NCI-H526 (cell line): Measurements from ENCODE around the gene TAF11L7.
"Not testable (repeated sequence)": the region's sequence is repeated elsewhere in the genome, so short reads cannot be mapped to it uniquely, and the experiment has no call there.

Experiments used
- DNase-seq, 2 experiments: peaks; one replicate each; lab custom pipeline; 2025; lab: John Stamatoyannopoulos, UW

The TAF11L7 gene

DNA sequence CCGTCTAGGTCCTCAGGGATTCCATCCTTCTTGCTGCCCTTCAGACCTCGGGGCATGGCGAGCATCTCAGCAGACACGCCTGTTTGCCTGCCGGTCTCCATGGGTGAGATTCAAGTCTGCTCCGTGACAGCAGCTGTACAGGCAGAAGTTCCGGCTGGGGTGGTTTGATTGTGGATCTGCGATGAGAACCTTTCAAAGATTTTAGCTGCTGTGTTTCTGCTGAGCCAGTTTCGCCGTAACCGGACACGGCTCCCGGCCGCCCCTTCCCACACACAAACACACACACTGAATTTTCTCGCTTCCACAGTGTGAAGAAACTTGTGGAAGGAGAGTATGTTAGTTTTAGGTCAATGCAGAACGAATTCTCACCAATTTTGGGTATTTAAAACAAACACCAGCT, at the start of gene TAF11L7:
Gene TAF11L7 (minus strand): TSS at position 101 of the 400 bp plus-strand sequence.
- not testable (repeated sequence) for DNase-seq

DNA sequence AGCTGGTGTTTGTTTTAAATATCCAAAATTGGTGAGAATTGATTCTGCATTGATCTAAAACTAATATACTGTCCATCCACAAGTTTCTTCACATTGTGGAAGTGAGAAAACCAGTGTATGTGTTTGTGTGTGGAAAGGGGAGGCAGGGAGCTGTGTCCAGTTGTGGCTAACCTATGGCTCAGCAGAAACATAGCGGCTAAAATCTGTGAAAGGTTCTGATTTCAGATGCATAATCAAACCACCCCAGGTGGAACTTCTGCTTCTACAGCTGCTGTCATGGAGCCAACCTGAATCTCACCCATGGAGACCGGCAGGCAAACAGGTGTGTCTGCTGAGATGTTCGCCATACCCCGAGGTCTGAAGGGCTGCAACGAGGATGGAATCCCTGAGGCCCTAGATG, 48.6 kb upstream of the TAF11L7 start, which contains the start of gene TAF11L14:
Gene TAF11L14 (plus strand): TSS at position 301 of the 400 bp plus-strand sequence.
- no peak for DNase-seq

DNA sequence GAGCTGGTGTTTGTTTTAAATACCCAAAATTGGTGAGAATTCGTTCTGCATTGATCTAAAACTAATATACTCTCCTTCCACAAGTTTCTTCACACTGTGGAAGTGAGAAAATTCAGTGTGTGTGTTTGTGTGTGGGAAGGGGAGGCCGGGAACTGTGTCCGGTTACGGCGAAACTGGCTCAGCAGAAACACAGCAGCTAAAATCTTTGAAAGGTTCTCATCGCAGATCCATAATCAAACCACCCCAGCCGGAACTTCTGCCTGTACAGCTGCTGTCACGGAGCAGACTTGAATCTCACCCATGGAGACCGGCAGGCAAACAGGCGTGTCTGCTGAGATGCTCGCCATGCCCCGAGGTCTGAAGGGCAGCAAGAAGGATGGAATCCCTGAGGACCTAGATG, 46.2 kb upstream of the TAF11L7 start, which contains the start of gene TAF11L13:
Gene TAF11L13 (plus strand): TSS at position 301 of the 400 bp plus-strand sequence.
- not testable (repeated sequence) for DNase-seq

DNA sequence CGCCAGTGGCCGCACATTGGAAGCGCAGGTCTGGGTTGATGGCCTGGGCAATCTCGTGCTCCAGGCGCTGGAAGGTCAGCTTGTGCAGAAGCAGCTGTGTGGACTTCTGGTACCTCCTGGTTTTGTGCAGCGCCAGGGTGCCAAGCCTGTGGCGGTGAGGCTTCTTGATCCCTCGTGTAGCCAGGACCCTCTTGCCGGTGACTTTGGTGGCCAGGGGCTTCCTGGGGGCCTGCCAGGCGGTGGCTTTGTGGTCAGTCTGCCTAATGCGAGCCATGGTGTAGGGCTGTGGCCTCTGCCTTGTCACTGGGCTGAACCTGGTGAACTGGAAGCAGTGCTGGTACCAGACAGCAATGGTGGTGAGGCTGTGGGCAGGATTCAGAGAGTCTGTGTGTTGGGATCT, 40.1 kb upstream of the TAF11L7 start:
- no peak for DNase-seq

DNA sequence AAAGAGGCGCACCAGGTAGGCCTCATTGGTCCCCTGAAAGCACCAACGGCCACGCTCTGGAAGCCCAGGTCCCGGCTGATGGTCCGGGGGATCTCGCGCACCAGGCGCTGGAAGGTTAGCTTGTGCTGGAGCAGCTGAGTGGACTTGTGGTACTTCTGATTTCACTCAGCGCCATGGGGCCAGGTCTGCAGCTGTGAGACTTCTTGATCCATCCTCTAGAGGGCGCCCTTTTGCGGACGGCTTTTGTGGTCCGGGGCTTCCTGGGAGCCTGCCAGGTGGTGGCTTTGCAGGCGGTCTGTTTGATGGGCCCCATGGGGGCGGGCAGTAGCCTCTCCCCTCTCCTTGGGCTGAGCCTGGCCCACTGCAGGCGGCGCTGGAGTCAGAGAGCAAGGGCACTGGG, 35.1 kb upstream of the TAF11L7 start:
- peak in 1 of 2 experiments; percentile 16 for DNase-seq

DNA sequence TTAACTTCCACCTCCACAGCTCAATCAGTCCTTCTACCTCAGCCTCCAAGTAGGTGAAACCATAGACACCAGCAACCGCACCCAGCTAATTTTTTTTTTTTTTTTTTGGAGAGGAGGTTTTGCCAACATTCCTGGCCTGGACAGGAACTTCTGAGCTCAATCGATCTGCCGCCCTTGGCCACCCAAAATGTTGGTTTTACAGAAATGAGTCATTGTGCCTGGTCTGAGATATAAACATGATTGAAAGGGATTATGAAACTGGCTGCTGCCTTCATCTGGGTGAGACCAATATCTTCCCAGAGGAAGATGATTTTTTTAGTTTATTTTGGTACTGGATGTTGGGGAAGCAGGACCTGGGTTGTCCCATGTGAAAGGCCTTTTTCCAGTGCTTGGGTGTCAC, 33.8 kb upstream of the TAF11L7 start:
- DNase-seq = no peak

DNA sequence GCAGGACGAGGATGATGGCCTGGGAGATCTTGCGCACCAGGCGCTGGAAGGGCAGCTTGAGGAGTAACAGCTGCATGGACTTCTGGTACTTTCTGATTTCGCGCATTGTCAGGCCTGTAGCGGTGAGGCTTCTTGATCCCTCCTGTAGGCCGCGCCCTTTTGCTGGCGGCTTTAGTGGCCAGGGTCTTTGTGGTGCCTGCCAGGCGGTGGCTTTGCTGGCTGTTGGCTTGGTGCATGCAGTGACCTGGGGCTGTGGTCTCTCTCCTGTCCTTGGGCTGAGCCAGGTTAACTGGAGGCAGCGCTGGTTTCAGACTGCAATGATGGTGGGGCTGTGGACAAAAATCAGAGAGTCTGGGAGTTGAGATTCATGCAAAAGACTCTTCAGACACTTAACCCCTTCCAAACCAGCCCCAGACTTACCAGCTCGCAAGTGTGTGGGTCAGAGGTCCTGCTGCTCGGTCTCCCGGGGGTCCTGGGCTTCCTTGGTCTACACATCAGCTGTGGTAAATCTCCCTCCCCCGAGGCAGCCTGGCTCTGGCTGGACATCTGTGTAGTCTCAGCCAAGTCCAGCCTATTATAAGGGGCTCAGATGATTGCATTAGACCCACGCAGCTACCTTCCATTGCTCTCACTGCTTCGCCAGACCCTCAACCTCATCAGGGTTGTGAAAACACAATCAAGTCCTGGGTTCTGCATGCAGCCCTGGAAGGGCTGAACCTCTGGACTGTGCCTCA, 29.5 kb upstream of the TAF11L7 start:
- DNase-seq = no peak

DNA sequence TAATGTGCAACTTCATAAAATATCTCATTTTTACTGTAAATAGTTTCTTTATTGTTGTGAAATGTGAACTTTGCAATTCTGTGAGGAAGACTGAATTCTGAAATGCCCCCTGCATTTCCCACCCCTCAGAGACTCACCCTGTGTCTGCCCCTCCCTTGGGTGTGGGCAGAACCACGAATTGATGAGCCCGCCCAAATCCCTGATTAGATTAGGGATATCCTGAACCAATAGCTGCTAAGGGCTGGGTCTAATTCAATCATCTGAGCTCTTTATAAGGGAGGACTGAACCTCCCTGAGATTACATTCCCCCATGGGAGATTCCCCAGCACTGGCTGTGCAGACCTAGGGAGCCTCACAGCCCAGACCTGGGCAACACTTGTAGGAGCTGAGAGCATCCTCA, 24.5 kb upstream of the TAF11L7 start, which contains the start of gene TAF11L12:
Gene TAF11L12 (plus strand): TSS at position 301 of the 400 bp plus-strand sequence.
- not testable (repeated sequence) for DNase-seq

DNA sequence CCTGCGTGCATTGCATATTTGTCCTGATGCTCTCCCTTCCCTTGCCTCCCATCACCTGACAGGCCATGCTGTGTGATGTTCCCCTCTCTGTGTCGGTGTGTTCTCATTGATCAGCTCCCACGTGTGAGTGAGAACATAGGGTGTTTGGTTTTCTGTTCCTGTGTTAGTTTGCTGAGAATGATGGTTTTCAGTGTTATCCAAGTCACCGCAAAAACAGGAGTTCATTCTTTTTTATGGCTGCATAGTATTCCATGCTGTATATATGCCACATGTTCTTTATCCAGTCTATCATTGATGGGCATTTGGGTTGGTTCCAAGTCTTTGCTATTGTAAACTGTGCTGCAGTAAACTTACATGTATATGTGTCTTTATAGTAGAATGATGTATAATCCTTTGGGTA, 21.9 kb upstream of the TAF11L7 start:
- DNase-seq = not testable (repeated sequence)

DNA sequence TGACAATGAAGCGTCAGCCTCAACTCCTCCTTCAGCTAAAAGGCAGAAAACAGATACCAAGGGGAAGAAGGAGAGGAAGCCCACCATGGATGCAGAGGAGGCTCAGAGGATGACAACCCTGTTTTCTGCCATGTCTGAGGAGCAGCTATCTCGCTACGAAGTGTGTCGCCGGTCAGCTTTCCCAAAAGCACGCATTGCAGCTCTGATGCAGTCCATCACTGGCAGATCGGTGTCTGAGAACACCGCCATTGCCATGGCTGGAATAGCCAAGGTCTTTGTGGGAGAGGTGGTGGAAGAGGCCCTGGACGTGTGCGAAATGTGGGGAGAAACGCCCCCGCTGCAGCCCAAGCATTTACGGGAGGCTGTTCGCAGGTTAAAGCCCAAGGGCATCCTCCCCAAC, 19.4 kb upstream of the TAF11L7 start:
- DNase-seq = no peak

DNA sequence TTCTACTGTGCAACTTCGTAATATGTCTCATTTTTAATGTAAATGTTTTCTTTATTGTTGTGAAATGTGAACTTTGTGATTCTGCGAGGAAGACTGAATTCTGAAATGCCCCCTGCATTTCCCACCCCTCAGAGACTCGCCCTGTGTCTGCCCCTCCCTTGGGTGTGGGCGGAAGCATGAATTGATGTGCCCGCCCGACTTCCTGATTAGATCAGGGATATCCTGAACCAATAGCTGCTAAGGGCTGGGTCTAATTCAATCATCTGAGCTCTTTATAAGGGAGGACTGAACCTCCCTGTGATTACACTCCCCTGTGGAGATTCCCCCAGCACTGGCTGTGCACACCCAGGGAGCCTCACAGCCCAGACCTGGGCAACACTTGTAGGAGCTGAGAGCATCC, 18.3 kb upstream of the TAF11L7 start, which contains the start of gene TAF11L11:
Gene TAF11L11 (plus strand): TSS at position 304 of the 400 bp plus-strand sequence.
- not testable (repeated sequence) for DNase-seq

DNA sequence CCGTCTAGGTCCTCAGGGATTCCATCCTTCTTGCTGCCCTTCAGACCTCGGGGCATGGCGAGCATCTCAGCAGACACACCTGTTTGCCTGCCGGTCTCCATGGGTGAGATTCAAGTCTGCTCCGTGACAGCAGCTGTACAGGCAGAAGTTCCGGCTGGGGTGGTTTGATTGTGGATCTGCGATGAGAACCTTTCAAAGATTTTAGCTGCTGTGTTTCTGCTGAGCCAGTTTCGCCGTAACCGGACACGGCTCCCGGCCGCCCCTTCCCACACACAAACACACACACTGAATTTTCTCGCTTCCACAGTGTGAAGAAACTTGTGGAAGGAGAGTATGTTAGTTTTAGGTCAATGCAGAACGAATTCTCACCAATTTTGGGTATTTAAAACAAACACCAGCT, 12.2 kb upstream of the TAF11L7 start, which contains the start of gene TAF11L10:
Gene TAF11L10 (minus strand): TSS at position 101 of the 400 bp plus-strand sequence.
- DNase-seq = not testable (repeated sequence)

DNA sequence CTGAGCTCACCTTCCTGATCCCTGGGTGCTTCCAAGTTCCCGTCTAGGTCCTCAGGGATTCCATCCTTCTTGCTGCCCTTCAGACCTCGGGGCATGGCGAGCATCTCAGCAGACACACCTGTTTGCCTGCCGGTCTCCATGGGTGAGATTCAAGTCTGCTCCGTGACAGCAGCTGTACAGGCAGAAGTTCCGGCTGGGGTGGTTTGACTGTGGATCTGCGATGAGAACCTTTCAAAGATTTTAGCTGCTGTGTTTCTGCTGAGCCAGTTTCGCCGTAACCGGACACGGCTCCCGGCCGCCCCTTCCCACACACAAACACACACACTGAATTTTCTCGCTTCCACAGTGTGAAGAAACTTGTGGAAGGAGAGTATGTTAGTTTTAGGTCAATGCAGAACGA, 8.7 kb upstream of the TAF11L7 start, which contains the start of gene TAF11L9:
Gene TAF11L9 (minus strand): TSS at position 140 of the 400 bp plus-strand sequence.
- not testable (repeated sequence) for DNase-seq

DNA sequence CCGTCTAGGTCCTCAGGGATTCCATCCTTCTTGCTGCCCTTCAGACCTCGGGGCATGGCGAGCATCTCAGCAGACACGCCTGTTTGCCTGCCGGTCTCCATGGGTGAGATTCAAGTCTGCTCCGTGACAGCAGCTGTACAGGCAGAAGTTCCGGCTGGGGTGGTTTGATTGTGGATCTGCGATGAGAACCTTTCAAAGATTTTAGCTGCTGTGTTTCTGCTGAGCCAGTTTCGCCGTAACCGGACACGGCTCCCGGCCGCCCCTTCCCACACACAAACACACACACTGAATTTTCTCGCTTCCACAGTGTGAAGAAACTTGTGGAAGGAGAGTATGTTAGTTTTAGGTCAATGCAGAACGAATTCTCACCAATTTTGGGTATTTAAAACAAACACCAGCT, 5.3 kb upstream of the TAF11L7 start, which contains the start of gene TAF11L8:
Gene TAF11L8 (minus strand): TSS at position 101 of the 400 bp plus-strand sequence.
- DNase-seq = not testable (repeated sequence)
